Activated CD4-positive, alpha-beta T cell treated with anti-CD3 and anti-CD28 coated beads, Interleukin-2, amount 50 U/mL, for 1 hour (primary cell): ENCODE measurements around the gene LACTB.
A peak's percentile ranks its signal among the peaks of the same experiment; 100 is the strongest.
"Not testable (repeated sequence)": the region's sequence is repeated elsewhere in the genome, so short reads cannot be mapped to it uniquely, and the experiment has no call there.

ENCODE experiments used
- DNase-seq: peaks from one replicate; pipeline ENCODE4 v3.0.0-alpha.2; 2020

The LACTB gene

DNA sequence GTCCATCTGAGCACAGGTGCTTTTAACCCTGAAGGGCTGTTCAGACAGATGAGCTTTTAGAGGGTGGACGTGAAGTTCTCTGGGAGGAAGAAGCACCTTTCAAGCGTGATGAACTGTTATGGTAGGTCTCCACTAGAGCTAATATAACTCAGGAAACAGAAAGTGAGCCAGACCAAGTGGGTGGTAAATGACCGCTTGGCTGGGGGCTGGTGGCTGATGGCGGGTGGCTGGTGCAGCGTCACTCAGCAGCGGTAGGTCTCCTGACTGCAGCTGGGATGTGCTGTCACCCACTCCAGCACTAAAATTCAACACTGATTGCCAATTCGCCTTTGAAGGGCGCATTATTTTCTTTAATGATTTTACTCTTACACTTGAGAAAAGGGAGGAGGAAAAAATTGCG is 31.2 kb upstream of the LACTB start:
- no peak for DNase-seq

DNA sequence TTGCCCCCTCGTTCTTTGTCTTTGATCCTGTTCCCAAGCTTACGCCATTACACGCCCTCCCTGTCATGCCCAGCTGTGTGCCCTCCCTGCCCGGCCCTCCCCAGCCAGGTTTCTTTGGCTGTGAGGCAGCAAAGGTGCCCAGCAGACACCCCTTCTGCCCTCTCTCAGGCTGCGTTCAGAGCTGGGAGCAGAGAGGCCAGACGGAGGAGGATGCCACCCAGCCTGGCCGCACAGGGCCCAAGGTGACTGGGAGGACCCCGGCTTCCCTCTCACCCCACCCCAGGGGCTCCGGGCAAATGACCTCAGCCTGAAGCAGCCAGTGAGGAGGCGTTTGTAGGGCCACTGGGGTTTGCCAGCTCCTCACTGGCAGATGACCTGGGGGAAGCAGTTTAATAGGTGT is 30.8 kb upstream of the LACTB start:
- DNase-seq: no peak

DNA sequence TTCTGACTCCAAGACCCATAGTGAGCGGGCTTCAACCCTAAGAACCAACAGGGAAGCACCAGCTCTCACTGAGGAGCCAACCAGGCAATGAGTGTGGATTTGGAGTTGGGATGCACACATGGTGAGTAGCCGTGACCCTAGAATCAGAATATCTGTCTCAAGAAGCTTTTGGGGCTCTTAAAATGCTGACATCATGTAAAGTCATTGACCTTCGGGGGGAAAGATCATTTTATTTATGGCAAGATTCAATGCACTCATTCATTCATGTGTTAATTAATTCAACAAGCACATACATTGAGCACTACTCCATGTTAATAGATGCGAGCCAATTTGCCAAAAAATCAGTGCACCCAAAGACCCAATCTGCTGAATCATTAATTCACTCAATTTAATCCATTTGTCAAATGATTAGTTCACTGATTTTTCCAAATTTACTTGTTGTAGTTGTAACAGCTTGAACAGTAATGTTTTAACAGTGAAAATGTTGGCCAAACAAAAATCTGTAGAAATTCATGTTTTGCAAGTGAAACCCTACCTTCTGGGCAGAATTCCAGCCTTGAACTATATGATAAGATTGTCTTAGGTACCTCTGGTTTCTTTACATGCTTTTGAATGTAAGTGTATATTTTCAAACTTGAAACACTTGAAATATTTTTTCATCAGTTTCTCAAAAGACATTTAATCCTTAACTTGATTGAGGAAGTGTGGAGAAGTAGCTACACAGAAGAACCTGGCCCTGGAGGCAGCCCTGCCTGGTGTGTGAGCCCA is 29.8 kb upstream of the LACTB start:
- DNase-seq: no peak

DNA sequence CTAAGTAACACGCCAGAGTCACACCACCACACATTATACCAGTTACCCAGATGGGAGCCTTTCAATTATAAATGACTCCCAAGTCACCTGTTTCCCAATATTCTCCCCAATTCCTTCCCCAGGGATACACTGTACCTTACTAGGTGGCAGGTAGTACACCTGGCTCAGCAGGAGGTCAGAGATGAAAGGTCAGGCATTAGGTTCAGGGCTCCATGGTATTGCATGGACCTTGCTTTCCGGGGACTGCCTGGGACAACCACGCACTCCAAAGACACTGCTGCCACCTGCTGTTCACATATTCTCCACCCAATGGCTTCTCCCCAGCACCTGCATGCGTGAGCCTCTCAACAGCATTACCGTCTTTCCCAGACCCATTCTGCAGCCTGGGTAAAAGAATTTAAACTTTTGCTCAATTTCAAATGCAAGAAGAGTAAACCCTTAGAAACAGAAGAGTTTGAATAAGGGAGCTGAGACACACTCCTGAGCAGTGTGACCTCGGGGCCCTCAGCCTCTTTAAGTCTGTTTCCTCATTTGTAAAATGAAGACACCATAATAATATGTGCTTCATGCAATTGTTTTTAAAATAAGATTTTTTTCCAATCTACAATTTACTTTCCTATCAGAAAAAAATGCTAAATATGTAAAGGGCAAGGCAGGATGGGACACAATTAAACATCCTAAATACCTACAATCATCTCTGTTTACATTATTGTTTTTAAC is 28.0 kb upstream of the LACTB start:
- peak; percentile 66 for DNase-seq

DNA sequence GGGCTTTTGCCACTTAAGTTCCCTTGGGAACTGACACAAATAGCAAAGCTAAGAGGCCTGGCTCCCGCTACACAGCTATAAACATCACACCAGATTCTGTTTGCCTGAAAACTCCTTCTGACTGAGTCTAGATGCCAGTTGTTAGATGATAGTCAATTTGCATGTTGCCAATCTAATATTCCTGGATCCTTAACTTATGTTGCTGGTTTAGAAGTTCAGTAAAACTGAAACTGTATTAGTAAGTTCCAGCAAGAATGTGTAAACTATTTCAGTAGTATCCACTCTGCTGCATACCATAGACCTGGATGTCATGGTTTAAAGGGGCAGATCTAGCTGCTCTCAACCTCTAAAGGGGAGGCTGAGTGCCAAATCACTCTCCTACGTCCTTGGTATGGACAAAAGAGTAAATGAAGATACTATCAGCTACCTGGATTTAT is 27.1 kb upstream of the LACTB start:
- DNase-seq: no peak

DNA sequence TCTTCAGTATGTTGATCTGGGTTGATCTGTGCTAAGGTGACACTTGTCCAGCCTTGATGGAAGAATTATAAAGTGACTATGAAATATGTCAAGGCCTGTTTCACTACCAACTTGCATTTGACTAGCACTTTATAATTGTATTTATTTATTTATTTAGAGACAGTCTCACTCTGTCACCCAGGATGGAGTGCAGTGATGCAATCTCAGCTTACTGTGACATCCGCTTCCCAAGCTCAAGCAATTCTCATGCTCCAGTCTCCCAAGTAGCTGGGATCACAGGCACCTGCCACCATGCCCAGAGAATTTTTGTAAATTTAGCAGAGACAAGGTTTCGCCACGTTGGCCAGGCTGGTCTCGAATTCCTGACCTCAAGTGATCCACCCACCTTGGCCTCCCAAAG is 25.5 kb upstream of the LACTB start:
- no peak for DNase-seq

DNA sequence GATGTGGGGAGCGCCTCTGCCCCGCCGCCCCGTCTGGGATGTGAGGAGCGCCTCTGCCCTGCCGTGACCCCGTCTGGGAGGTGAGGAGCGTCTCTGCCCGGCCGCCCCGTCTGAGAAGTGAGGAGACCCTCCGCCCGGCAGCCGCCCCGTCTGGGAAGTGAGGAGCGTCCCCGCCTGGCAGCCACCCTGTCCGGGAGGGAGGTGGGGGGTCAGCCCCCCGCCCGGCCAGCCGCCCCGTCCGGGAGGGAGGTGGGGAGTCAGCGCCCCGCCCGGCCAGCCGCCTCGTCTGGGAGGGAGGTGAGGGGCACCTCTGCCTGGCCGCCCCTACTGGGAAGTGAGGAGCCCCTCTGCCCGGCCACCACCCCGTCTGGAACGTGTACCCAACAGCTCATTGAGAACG is 22.8 kb upstream of the LACTB start:
- DNase-seq: not testable (repeated sequence)

DNA sequence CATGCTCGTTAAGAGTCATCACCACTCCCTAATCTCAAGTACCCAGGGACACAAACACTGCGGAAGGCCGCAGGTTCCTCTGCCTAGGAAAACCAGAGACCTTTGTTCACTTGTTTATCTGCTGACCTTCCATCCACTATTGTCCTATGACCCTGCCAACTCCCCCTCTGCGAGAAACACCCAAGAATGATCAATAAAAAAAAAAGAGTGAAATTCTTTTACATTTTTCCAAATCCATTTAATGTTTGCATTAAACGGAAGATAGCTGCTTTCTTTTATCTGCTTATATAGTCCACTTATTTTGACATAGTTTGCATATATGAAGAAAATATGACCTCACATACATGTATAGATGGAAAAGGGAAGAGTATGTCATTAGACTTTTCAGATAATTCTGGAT is 22.1 kb upstream of the LACTB start:
- DNase-seq: not testable (repeated sequence)

DNA sequence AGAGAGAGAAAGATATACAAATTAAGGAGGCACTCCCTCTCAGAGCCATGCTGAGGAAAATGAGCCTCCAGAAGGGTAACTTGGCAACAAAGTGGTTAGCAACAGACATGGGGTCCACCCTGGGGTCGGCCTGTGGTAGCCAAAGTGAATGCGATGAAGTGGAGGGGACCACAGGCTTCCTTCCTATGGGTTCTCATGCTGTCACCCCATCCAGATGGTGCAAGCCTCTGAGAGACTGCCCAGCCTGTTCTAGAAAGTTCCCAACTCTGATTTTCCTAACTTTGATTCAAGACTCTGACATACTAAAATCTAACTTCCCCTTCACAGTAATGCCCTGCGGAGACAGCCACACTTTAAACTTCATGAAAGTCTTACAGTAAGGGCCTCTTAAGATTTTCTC is 18.2 kb upstream of the LACTB start:
- no peak for DNase-seq

DNA sequence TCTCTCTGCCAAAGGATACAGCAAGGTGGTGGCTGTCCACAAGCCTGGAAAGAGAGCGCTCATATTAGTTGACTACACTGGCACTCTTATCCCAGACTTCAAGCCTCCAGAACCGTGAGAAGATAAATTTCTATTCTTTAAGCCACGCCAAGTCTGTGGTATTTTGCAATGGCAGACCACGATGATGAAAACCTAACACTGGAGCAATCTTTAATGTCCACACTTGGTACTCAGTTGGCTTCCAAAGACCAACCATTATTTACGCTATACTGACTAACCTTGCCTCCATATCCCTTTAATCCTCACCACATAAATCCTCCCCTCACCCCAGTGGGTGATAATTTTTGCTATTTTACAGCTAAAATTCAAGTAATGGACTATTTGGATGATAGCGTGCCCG is 16.9 kb upstream of the LACTB start:
- DNase-seq: no peak

DNA sequence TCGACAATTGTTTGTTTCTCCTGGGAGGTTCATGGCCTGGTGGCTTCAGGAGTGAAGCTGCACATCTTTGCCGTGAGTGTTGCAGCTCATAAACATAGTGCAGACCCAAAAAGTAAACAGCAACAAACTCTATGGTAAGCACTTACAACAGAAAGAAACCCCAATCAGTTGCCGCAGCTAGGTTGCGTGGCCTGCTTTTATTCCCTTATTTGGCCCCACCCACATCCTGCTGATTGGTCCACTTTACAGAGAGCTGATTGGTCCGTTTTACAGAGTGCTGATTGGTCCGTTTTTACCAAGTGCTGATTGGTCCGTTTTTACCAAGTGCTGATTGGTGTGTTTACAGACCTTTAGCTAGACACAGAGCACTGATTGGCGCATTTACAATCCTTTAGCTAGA is 16.3 kb upstream of the LACTB start:
- not testable (repeated sequence) for DNase-seq

DNA sequence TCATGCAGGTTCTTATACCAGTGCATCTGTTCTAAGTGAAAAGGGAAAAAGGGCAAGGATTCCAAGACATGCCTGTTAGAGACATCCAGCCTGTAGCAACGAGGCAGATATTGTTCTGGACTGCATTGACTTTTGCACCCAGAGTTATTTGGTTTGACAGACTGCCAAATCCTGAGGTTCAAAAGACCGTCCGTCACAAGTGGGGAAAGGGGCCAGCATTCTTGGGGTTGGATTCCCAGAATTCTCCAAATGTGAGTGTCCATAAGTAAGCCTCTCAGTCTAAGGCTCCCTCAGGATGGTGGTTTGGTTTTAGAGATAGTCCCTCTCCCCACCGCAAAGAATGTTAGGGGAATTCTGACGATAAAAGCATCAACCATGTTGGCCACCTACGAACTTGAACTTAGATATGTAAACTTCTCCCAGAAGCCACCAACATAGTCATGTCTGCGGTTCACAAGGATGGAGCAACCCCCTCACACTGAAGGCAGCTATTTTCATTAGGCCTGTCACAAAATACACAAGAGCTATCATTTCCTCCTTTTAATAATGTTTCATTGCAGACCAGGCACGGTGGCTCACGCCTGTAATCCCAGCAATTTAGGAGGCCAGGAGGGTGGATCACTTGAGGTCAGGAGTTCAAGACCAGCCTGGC is 13.6 kb upstream of the LACTB start:
- DNase-seq: no peak

DNA sequence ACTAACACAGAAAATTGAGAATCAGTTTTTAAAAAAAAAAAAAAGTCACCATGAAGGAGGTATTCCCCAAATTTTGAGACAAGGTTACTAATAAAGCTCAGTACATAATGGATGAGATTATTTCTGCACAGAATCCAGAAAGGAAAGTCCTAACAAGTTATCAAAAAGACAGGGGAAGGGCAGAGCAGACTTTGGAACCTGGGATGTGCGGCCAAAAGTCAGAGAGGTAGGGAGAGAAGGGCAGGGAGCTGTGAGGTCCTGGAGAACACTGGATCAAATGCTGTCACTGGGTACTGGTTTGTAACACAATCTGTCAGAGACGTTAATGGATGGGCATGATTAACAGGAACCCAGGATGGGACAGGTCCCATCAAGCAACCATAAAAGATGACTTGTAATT is 12.2 kb upstream of the LACTB start:
- no peak for DNase-seq

DNA sequence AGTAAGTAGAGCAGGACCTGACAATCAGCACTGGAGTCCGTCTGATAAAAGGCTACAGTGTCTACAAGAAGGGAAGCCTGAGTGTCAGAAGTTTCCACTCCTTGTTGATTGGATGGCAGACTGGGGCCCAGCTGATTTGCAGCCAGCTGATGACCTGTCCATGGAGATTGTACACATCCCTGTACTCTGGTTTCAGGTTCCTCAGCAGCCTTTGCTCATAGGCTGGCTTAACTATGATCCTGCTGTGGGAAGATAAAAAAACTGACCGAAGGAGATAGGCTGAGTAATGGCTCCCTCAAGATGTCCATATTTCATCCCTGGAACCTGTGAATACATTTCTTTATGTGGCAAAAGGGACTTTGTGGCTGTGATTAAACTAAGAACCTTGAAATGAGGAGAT is 11.7 kb upstream of the LACTB start:
- no peak for DNase-seq

DNA sequence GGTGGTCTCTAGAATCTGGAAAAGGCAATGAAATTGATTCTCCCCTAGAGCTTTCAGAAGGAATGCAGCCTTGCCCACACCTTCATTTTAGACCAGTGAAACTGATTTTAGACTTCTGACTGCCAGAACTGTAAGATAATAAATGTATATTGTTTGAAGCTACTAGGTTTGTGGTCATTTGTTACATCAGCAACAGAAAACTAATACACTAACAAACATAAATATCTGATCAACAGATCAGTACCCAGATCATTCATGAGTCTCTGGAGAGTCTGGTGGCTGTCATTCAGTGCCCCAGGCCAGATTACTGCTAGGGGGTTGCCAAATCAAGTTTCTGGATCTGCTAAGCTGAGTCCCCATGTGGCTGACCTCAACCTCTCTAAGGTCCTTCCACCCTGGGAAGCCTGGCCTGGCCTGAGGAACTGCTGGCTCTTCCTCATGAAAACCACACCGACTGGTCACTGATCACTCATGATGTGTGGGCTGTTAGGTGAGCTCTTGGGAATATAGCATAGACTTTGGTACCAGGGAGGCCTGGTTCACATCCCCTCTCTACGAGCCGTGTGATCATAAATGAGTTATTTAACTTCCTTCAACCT is 11.1 kb upstream of the LACTB start:
- DNase-seq: no peak

DNA sequence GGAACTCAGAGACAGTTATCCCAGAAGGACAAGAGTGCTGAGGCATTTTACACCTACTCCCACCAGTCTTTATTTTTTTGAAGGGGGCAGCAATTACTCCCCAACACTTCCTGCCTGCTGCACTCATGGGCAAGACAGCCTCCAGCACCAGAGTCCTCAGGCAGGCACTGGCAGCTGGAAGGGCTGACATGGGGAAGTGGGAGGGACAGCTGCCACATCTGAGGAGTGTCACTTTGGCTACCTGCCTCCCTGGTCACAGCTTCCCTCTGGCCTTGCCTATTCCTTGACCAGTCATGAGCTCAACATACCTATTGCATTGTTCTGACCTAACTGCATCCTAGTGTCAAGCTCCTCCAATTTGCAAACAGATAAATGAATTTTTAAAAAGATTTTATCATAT is 10.2 kb upstream of the LACTB start:
- no peak for DNase-seq

DNA sequence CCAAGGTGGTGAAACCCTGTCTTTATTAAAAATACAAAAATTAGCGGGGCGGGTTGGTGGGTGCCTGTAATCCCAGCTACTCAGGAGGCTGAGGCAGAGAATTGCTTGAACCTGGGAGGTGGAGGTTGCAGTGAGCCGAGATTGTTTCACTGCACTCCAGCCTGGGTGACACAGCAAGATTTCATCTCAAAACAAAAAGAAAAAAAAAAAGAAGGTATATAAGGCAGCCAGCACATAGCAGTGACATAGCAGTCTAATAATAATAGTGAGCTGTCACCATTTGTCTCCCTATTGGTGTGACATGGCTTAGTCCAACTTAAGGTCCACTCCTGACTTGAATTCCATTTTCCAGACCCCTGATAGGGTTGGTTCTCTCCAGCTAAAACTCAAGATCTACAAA is 8.8 kb upstream of the LACTB start:
- DNase-seq: no peak

DNA sequence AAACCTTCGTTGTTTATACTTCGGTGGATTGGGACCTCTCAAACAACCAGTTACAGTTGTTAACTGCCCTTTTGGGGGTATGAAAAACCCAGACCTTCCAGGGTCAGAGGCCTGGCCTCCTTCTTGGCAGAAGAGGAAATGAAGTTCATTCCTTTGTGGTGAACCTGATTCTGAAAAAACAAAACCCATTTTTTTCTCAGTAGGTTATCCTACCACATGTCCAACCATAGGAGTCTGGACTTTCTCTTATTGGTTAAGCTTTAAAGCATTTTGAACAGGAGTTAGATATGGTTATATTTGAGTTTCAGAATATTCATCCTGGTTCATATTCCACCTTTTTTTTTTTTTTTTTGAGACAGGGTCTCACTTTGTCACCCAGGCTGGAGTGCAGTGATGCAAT is 7.2 kb upstream of the LACTB start:
- DNase-seq: no peak

DNA sequence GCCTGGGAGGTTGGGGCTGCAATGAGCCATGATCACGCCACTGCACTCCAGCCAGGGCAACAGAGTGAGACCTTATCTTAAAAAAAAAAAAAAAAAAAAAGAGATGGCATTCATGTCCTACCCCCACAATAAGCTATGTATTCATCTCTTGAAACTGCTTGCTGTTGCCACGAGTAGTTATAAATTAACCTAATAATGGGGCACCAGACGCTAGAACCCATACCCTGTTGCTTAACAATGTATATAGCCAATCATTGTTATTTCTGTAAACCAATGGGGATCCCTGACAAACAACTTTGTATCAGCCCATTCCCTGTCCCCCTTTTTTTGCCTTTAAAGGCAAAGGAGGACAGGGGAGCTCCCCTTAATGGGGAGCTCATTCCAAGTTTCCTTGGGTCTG is 2.8 kb upstream of the LACTB start:
- no peak for DNase-seq

DNA sequence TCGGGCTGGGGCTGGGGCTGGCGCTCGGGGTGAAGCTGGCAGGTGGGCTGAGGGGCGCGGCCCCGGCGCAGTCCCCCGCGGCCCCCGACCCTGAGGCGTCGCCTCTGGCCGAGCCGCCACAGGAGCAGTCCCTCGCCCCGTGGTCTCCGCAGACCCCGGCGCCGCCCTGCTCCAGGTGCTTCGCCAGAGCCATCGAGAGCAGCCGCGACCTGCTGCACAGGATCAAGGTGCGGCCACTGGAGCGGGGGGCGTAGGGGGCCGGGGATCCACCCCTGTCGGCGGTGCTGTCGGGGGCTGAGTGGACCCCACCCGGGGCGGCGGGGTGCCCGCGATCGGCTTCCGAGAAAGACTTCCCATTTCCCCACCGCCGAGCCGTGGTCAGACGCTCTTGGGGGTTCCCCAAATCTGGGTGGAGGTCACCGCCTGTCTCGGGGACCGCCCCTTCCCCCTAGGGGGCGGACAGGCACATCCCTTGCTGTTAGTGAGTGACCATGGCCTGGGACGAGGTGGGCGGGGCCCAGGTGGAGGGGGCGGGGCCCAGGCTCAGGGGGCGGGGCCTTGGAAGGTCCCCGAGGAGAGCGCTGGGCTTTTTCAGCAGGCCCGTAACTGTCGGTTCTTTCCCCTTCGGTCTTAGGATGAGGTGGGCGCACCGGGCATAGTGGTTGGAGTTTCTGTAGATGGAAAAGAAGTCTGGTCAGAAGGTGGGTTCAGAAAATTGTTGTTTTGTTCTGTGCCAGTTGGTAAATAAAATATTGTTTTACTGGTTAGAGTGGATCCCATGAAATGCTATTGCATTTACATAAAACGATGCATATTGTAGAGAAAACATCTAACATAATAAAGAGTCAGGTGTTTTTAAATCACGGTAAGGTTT is 578 bp downstream of the LACTB start:
- peak; percentile 67 for DNase-seq

DNA sequence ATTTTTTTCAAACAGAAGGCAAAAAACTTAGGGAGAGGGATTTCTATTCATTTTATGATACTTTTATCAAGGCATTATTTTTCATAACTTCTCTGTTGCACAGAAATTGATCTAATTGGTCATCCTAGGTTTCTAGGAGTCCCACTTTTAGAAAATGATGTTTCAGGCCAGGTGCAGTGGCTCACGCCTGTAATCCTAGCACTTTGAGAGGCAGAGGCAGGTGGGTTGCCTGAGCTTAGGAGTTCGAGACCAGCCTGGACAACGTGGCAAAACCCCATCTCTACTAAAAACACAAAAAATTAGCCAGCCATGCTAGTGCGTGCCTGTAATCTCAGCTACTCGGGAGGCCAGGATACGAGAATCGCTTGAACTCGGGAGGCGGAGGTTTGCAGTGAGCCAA is 2.8 kb downstream of the LACTB start:
- DNase-seq: no peak

DNA sequence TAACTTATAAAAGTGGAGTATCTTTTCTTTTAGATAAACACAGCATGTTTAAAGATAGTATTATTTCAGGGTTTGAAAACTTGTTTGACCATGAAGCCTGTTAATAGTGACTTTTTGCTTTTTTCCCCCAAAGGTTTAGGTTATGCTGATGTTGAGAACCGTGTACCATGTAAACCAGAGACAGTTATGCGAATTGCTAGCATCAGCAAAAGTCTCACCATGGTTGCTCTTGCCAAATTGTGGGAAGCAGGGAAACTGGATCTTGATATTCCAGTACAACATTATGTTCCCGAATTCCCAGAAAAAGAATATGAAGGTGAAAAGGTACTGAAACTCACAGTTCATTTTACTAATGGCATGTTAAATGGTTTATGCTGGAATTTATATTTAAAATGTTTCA is 5.1 kb downstream of the LACTB start:
- no peak for DNase-seq

DNA sequence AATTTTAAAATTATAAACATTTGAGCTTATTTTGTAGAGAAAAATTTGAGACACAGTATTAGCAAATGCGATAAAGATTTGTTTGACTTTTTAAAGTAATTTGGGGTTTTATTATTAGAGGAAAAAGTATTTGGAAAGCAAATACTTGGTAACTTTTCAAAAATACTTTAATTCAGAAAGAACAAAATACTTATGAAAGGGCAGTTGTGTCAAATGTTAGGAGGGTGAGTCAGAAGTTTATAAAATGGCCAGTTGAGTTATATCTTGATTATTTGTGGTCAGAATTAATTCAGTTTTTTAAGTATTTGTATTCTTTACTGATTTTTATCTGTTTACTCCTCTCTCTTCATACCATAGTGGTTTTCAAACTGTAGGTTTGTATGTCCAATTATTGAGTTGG is 12.1 kb downstream of the LACTB start:
- DNase-seq: no peak
